Nephron progenitor cell (in vitro differentiated cells): ENCODE data around the gene AKT2.
A peak's percentile ranks its signal among the peaks of the same experiment; 100 is the strongest.

ENCODE experiments used
- DNase-seq: peaks from one replicate; pipeline ENCODE4 v3.0.0; 2021
- H3K27ac Mint-ChIP-seq: 2 replicates; pipeline ENCODE4 v1.8.0; 2021; ENCODE audit warnings: mild to moderate bottlenecking, moderate library complexity, mixed read lengths
- H3K27me3 Mint-ChIP-seq: 2 replicates; pipeline ENCODE4 v1.8.0; 2021; ENCODE audit warnings: mild to moderate bottlenecking, low read depth, mixed read lengths; ENCODE audit not compliant: poor library complexity
- H3K36me3 Mint-ChIP-seq: 2 replicates; pipeline ENCODE4 v1.8.0; 2021; ENCODE audit warnings: low read depth, mixed read lengths
- H3K4me1 Mint-ChIP-seq: 2 replicates; pipeline ENCODE4 v1.8.0; 2021; ENCODE audit warnings: mixed read lengths
- H3K4me3 Mint-ChIP-seq: 2 replicates; pipeline ENCODE4 v1.8.0; 2021; ENCODE audit warnings: mild to moderate bottlenecking, moderate library complexity, mixed read lengths
- H3K9me3 Mint-ChIP-seq: 2 replicates; pipeline ENCODE4 v1.8.0; 2021; ENCODE audit warnings: mild to moderate bottlenecking, moderate library complexity, mixed read lengths
- TF ChIP-seq, protein P1 (sequence below): fragments of 200-600 bp; sonication (generic); IDR thresholded peaks from 2 replicates; pipeline ENCODE4 v1.5.0; 2021; ENCODE audit warnings: antibody characterized with exemption

Gene AKT2

DNA sequence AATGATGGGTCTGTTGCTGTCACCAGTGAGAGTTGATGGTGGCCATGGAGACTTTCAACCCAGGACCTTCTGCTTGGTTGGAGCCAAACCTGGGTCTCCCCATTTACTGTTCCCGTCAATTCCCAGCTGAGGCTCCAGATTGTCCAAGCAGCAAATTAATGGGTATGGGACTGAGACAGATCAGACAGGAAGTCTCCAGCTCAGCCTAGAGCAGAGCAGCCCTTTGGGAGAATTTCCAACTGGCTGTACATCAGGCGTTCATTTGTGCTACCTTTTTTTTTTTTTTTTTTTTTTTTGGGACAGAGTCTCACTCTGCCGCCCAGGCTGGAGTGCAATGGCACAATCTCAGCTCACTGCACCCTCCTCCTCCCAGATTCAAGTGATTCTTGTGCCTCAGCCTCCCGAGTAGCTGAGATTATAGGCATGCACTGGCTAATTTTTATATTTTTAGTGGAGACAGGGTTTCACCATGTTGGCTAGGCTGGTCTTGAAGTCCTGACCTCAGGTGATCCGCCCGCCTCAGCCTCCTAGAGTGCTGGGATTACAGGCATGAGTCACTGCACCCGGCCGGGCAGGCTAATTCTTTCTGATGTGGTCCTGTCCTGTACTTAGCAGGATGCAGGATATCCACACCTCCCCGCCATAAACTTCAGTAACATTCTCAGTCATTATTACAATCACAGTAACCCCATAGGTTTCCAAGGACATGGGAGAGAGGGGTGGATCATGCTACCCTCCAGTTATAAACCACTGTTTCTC lies 84.6 kb downstream of the AKT2 start:
- TF ChIP-seq, protein P1, sequence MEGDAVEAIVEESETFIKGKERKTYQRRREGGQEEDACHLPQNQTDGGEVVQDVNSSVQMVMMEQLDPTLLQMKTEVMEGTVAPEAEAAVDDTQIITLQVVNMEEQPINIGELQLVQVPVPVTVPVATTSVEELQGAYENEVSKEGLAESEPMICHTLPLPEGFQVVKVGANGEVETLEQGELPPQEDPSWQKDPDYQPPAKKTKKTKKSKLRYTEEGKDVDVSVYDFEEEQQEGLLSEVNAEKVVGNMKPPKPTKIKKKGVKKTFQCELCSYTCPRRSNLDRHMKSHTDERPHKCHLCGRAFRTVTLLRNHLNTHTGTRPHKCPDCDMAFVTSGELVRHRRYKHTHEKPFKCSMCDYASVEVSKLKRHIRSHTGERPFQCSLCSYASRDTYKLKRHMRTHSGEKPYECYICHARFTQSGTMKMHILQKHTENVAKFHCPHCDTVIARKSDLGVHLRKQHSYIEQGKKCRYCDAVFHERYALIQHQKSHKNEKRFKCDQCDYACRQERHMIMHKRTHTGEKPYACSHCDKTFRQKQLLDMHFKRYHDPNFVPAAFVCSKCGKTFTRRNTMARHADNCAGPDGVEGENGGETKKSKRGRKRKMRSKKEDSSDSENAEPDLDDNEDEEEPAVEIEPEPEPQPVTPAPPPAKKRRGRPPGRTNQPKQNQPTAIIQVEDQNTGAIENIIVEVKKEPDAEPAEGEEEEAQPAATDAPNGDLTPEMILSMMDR: no peak
- Mint-ChIP-seq H3K4me1 (no peaks in the 10 kb centered on the region), H3K36me3 (peaks cover 36% of the 10 kb centered on the region), H3K27me3 (peaks cover 2% of the 10 kb centered on the region), H3K4me3 (no peak overlapping the region), H3K27ac (no peak overlapping the region), H3K9me3 (no peaks in the 10 kb centered on the region)
- no peak for DNase-seq

DNA sequence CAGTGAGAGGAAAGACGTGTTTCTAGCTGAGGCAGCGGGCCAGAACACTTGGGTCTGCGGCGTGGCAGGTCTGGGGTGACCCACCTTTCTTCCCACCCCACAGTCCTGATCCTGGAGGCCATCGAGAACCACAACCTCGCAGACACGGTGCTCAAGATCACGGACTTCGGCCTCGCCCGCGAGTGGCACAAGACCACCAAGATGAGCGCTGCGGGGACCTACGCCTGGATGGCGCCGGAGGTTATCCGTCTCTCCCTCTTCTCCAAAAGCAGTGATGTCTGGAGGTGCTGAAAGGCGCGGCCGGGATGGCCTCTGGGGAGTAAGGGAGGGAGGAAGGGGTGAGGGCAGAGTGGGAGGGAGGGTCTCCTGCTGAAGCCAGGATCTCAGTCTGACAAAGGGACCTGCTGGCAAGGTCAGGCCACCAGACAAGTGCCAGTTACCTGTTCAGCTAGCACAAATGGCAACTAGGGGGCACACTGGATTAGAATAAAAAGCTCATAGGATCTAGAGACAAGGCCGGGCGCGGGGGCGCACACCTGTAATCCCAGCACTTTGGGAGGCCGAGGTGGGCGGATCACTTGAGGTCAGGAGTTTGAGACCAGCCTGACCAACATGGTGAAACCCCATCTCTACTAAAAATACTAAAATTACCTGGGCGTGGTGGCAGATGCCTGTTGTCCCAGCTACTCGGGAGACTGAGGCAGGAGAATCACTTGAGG lies 86.7 kb downstream of the AKT2 start:
- no peaks in the 10 kb centered on the region for H3K27me3 Mint-ChIP-seq
- H3K36me3 Mint-ChIP-seq: peaks cover 24% of the 10 kb centered on the region
- DNase-seq: no peak
- TF ChIP-seq, protein P1: no peak
- H3K27ac Mint-ChIP-seq: no peak overlapping the region
- H3K4me3 Mint-ChIP-seq: no peak overlapping the region
- H3K4me1 Mint-ChIP-seq: peaks cover 14% of the 10 kb centered on the region
- no peaks in the 10 kb centered on the region for H3K9me3 Mint-ChIP-seq

DNA sequence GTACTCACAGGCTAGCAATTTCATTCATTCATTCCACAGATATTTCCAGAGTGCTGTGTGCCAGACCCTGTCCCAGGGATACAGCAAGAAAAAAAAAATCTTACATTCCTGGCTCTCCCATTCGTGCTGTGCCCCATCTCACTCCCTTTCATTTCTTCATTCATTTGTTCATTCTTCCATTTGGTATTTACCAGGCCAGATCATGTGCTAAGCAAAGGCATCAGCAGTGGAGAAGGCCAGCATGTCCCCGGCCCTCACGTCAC lies 91.6 kb downstream of the AKT2 start:
- no peak overlapping the region for H3K27ac Mint-ChIP-seq
- H3K36me3 Mint-ChIP-seq: peaks cover 5% of the 10 kb centered on the region
- DNase-seq: no peak
- H3K4me3 Mint-ChIP-seq: peak overlapping the region; percentile 62
- TF ChIP-seq, protein P1: no peak
- H3K9me3 Mint-ChIP-seq: no peaks in the 10 kb centered on the region
- H3K27me3 Mint-ChIP-seq: peaks cover 18% of the 10 kb centered on the region
- H3K4me1 Mint-ChIP-seq: peaks cover 15% of the 10 kb centered on the region

DNA sequence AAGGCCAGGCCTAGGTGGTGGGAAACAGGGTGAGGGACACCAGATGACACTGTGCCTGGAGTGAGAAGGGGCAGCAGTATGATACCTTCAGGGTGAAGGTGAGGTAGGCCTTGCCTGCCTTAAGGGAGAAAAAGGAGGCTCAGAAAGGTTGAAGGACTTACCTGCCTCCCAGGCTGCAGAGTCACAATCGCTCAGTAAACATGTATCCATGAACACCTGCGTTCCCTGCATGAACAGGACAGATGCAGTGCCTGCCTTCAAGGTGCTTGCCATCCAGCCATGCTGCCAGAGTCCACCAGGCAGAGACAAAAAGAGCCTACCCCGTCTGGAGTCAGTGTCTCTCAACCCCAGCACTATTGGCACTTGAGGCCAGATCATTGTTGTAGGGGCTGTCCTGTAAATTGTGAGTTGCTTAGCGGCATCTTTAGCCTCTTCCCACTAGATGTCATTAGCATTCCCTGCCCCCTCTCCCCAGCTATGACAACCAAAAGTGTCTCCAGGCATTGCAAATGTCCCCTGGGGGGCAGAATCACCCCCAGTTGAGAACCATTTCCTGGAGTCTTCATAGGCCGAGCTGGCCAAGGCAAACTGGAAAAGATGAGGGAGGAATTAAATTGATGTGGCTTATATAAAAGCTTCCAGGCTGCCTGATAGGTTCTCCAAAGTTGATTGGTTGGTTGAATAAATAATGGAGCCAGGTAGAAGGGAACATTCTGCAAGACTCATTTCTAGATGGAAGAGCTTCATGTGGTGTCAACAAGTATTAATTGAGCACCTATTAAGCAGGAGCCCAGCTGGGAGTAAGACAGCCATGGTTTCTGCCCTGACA lies 92.2 kb downstream of the AKT2 start:
- Mint-ChIP-seq H3K27ac (no peak overlapping the region), H3K36me3 (peaks cover 3% of the 10 kb centered on the region), H3K4me3 (peak overlapping the region; percentile 70), H3K27me3 (peaks cover 24% of the 10 kb centered on the region), H3K4me1 (peaks cover 15% of the 10 kb centered on the region), H3K9me3 (no peaks in the 10 kb centered on the region)
- TF ChIP-seq, protein P1: no peak
- no peak for DNase-seq

DNA sequence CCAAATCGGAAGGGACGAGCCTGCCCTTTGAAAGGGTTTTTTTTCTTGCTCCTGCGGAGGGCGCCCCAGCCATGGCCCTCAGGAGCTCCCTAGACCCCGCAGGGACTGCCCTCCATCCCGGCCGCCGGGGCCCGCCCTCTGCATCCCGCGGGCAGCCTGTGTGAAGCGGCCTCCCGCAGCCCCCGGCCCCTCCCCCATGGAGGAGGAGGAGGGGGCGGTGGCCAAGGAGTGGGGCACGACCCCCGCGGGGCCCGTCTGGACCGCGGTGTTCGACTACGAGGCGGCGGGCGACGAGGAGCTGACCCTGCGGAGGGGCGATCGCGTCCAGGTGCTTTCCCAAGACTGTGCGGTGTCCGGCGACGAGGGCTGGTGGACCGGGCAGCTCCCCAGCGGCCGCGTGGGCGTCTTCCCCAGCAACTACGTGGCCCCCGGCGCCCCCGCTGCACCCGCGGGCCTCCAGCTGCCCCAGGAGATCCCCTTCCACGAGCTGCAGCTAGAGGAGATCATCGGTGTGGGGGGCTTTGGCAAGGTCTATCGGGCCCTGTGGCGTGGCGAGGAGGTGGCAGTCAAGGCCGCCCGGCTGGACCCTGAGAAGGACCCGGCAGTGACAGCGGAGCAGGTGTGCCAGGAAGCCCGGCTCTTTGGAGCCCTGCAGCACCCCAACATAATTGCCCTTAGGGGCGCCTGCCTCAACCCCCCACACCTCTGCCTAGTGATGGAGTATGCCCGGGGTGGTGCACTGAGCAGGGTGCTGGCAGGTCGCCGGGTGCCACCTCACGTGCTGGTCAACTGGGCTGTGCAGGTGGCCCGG lies 93.1 kb downstream of the AKT2 start:
- H3K27me3 Mint-ChIP-seq: peaks cover 29% of the 10 kb centered on the region

More for the DNA sequence above, 93.1 kb downstream of the AKT2 start:
- H3K36me3 Mint-ChIP-seq: no peaks in the 10 kb centered on the region
- peaks cover 15% of the 10 kb centered on the region for H3K4me1 Mint-ChIP-seq
- no peak overlapping the region for H3K27ac Mint-ChIP-seq
- peak; percentile 74 for DNase-seq
- peak overlapping the region; percentile 70 for H3K4me3 Mint-ChIP-seq
- TF ChIP-seq, protein P1: no peak
- no peaks in the 10 kb centered on the region for H3K9me3 Mint-ChIP-seq
